BLaER1 (cell line): ENCODE results near the gene DOCK2.

Source experiments
- H3K27ac ChIP-seq: shearing (Covaris generic); formaldehyde crosslinking; 2 replicates; pipeline ENCODE4 v1.8.1; 2022
- H3K27me3 ChIP-seq: shearing (Covaris generic); formaldehyde crosslinking; 2 replicates; pipeline ENCODE4 v1.8.1; 2022
- H3K36me3 ChIP-seq: shearing (Covaris generic); formaldehyde crosslinking; 2 replicates; pipeline ENCODE4 v1.8.1; 2022
- H3K4me1 ChIP-seq: shearing (Covaris generic); formaldehyde crosslinking; 2 replicates; pipeline ENCODE4 v1.8.1; 2022
- H3K4me2 ChIP-seq: shearing (Covaris generic); formaldehyde crosslinking; 2 replicates; pipeline ENCODE4 v1.8.1; 2022
- H3K4me3 ChIP-seq: shearing (Covaris generic); formaldehyde crosslinking; 2 replicates; pipeline ENCODE4 v1.8.1; 2022
- H3K9ac ChIP-seq: shearing (Covaris generic); formaldehyde crosslinking; 2 replicates; pipeline ENCODE4 v1.8.1; 2022
- H3K9me3 ChIP-seq: shearing (Covaris generic); formaldehyde crosslinking; 2 replicates; pipeline ENCODE4 v1.8.1; 2022
- H4K20me1 ChIP-seq: shearing (Covaris generic); formaldehyde crosslinking; 2 replicates; pipeline ENCODE4 v1.8.1; 2022
- Cebpa-rat ChIP-seq: shearing (Covaris generic); IDR thresholded peaks from 2 replicates; pipeline ENCODE4 v1.8.1; 2022

The DOCK2 gene

GRCh38 chr5:170053896-170054295 is 416.8 kb downstream of the DOCK2 start:
- H3K36me3 ChIP-seq = peaks cover 97% of the 10 kb centered on the region
- H3K4me1 ChIP-seq = no peaks in the 10 kb centered on the region
- no peaks in the 10 kb centered on the region for H3K27me3 ChIP-seq
- no peaks in the 10 kb centered on the region for H4K20me1 ChIP-seq
- H3K4me3 ChIP-seq = no peak overlapping the region
- H3K9me3 ChIP-seq = no peaks in the 10 kb centered on the region
- no peak overlapping the region for H3K4me2 ChIP-seq
- TF ChIP-seq Cebpa-rat = no peak
- no peak overlapping the region for H3K9ac ChIP-seq
- no peak overlapping the region for H3K27ac ChIP-seq

- no peak overlapping the region for H3K4me2 ChIP-seq
- peaks cover 80% of the 10 kb centered on the region for H3K36me3 ChIP-seq
- H4K20me1 ChIP-seq = no peaks in the 10 kb centered on the region
- no peaks in the 10 kb centered on the region for H3K27me3 ChIP-seq
- no peak overlapping the region for H3K9ac ChIP-seq
- H3K4me1 ChIP-seq = no peaks in the 10 kb centered on the region
- no peak overlapping the region for H3K27ac ChIP-seq
- TF ChIP-seq Cebpa-rat = no peak
- H3K9me3 ChIP-seq = no peaks in the 10 kb centered on the region
- H3K4me3 ChIP-seq = no peak overlapping the region
Observed at GRCh38 chr5:170055606-170056005, 418.5 kb downstream of the DOCK2 start.

DNA sequence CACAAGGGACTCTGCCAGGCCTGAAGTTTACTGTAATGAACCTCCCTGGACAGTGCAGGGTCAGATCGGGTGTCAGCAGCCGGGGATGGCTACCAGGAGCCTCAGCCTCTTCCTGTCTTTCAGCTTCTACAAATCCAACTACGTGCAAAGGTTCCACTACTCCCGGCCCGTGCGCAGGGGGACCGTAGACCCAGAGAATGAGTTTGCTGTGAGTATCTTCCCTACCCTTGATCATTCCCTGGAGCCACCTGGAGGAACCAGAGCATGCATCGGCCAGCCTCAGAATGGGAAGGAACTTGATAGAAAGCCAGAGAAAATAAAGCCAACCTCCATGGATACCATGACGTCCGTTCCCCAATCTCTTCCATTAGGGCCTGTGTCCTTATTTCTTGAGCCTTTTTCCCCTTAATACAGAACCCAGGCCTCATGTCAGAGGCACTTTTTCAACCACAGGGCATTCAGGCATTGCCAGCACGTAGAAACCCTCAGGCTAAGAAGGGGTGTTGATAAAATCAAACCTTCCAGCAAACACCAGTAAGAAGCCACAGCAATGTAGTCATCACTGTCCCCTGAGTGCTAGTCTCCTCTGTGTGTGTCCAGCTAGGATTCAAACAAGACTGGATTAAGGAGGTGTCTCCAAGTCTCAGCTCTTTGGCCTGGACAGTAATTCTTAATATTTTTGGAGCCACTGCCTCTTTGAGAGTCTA is 419.6 kb downstream of the DOCK2 start:
- H4K20me1 ChIP-seq = no peaks in the 10 kb centered on the region
- H3K4me2 ChIP-seq = no peak overlapping the region
- H3K4me1 ChIP-seq = no peaks in the 10 kb centered on the region
- H3K27me3 ChIP-seq = no peaks in the 10 kb centered on the region
- no peak overlapping the region for H3K4me3 ChIP-seq
- H3K9ac ChIP-seq = no peak overlapping the region
- TF ChIP-seq Cebpa-rat = no peak
- no peaks in the 10 kb centered on the region for H3K9me3 ChIP-seq
- peaks cover 69% of the 10 kb centered on the region for H3K36me3 ChIP-seq
- no peak overlapping the region for H3K27ac ChIP-seq

GRCh38 chr5:170057311-170057710 is 420.2 kb downstream of the DOCK2 start:
- no peaks in the 10 kb centered on the region for H4K20me1 ChIP-seq
- peaks cover 66% of the 10 kb centered on the region for H3K36me3 ChIP-seq
- no peaks in the 10 kb centered on the region for H3K27me3 ChIP-seq
- H3K9me3 ChIP-seq = no peaks in the 10 kb centered on the region
- H3K4me3 ChIP-seq = no peak overlapping the region
- H3K9ac ChIP-seq = no peak overlapping the region
- TF ChIP-seq Cebpa-rat = no peak
- H3K27ac ChIP-seq = no peak overlapping the region
- H3K4me1 ChIP-seq = no peaks in the 10 kb centered on the region
- no peak overlapping the region for H3K4me2 ChIP-seq

GRCh38 chr5:170059221-170059620 is 422.1 kb downstream of the DOCK2 start:
- Histone ChIP-seq H4K20me1 (no peaks in the 10 kb centered on the region), H3K27me3 (no peaks in the 10 kb centered on the region)
- TF ChIP-seq Cebpa-rat = no peak

DNA sequence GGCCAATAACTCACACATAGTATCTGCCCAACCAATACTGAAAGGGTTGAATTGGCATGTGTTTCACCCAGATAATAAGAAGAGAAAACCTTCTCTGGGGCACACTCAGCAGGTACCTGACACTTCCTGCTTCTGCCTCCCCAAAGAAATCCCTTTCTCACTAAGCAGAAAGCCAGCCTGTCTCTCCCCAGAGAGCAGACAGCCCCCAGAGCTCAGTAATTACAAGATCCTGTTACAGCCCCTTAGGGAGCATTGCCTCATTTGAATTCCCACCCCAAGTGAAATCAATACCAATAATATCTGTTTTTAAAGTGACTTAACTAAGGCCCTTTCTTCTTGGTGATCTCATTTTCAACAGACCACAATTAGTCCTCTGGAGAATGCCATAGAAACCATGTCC is 430.1 kb downstream of the DOCK2 start:
- H3K9me3 ChIP-seq = peaks cover 14% of the 10 kb centered on the region; the same call in 1 of the 2 replicates
- no peaks in the 10 kb centered on the region for H3K27me3 ChIP-seq
- H3K36me3 ChIP-seq = peaks cover 66% of the 10 kb centered on the region
- no peak overlapping the region for H3K4me2 ChIP-seq
- TF ChIP-seq Cebpa-rat = no peak
- H3K27ac ChIP-seq = no peak overlapping the region
- no peak overlapping the region for H3K9ac ChIP-seq
- H3K4me1 ChIP-seq = peaks cover 5% of the 10 kb centered on the region
- no peaks in the 10 kb centered on the region for H4K20me1 ChIP-seq
- no peak overlapping the region for H3K4me3 ChIP-seq

More at GRCh38 chr5:170059221-170059620, 422.1 kb downstream of the DOCK2 start:
- peaks cover 66% of the 10 kb centered on the region for H3K36me3 ChIP-seq
- H3K4me1 ChIP-seq = no peaks in the 10 kb centered on the region
- no peak overlapping the region for H3K4me2 ChIP-seq
- H3K27ac ChIP-seq = no peak overlapping the region
- peaks cover 9% of the 10 kb centered on the region; the same call in 1 of the 2 replicates for H3K9me3 ChIP-seq
- H3K9ac ChIP-seq = no peak overlapping the region
- H3K4me3 ChIP-seq = no peak overlapping the region

DNA sequence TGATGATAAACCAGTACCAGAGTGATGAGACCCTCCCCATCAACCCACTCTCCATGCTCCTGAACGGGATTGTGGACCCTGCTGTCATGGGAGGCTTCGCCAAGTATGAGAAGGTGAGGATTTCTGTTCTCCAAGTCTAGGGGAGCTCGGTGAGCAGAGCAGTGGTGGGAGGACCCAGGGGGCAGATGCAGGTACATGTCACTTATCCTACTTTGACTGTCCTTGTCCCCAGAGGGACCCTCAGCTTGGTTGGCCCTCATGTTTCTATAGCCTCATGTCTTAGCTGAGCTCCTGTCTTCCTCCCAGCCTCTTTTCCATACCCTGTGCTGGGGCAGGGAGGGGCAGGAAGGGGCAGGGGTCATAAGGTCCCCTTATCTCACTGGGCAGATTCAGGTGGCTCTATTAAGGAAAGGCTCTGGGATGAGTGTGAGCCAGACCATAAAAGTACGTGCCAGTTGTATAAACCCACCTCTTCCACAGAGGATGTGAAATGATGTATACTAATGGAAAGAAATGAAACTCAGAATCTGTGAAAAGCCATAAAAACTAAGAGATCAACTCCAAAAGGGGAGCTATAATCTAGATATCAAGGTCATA is 430.6 kb downstream of the DOCK2 start:
- peaks cover 60% of the 10 kb centered on the region for H3K36me3 ChIP-seq
- no peaks in the 10 kb centered on the region for H3K27me3 ChIP-seq
- H3K9me3 ChIP-seq = peaks cover 14% of the 10 kb centered on the region; the same call in 1 of the 2 replicates
- H3K4me1 ChIP-seq = peaks cover 5% of the 10 kb centered on the region
- no peak overlapping the region for H3K9ac ChIP-seq
- H3K4me3 ChIP-seq = no peak overlapping the region
- TF ChIP-seq Cebpa-rat = no peak
- H3K27ac ChIP-seq = no peak overlapping the region
- no peaks in the 10 kb centered on the region for H4K20me1 ChIP-seq
- H3K4me2 ChIP-seq = no peak overlapping the region

GRCh38 chr5:170069512-170069911 is 432.4 kb downstream of the DOCK2 start:
- Histone ChIP-seq H3K4me2 (no peak overlapping the region), H3K36me3 (peaks cover 47% of the 10 kb centered on the region), H3K9me3 (peaks cover 4% of the 10 kb centered on the region; the same call in 1 of the 2 replicates), H3K27me3 (no peaks in the 10 kb centered on the region), H3K27ac (no peak overlapping the region), H4K20me1 (no peaks in the 10 kb centered on the region), H3K4me3 (no peak overlapping the region), H3K9ac (no peak overlapping the region), H3K4me1 (peaks cover 5% of the 10 kb centered on the region)
- no peak for TF ChIP-seq Cebpa-rat

DNA sequence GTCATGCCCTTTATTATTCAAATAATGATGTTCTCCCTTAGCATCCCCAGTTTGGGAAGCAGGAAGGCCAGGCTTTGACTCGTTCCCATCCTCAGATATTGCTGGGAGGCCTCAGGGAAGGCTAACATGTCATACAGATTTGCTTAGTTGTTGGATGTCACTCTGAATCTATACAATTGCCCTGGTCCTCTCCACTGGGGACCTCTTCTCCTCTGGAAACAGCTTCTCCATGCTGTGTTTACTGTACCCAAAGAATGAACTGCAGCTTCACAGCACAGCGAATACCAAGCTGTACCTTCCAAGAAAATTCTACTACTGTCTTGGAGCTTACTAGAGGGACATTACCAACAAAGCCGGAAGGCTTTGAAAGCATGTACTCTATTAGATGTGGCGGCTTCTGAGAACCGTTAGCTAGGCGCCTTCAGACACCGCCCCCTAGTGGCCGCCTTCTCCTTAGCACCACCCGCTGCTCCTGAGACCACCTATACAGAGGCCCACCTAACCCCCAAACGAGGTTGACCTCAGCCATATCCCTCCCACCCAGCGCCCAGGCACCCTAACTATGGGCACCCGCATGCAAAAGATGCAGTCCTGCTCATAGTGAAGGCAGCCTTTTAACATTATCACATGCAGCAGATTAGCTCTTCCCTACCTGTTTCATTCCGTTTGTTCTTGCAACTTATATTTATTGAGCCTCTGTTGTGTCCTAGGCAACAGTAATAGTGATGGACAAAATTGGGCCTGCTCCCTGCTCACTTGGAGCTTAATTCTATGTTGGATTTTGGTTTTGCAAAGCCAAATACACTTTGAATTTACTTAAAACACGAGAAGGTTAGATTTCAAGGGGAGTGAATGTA is 433.7 kb downstream of the DOCK2 start:
- no peak overlapping the region for H3K9ac ChIP-seq
- peaks cover 4% of the 10 kb centered on the region; the same call in 1 of the 2 replicates for H3K9me3 ChIP-seq
- H3K4me3 ChIP-seq = no peak overlapping the region
- H3K27me3 ChIP-seq = no peaks in the 10 kb centered on the region
- TF ChIP-seq Cebpa-rat = no peak
- peaks cover 5% of the 10 kb centered on the region for H3K4me1 ChIP-seq
- no peaks in the 10 kb centered on the region for H4K20me1 ChIP-seq
- H3K27ac ChIP-seq = no peak overlapping the region
- no peak overlapping the region for H3K4me2 ChIP-seq
- H3K36me3 ChIP-seq = peaks cover 60% of the 10 kb centered on the region

DNA sequence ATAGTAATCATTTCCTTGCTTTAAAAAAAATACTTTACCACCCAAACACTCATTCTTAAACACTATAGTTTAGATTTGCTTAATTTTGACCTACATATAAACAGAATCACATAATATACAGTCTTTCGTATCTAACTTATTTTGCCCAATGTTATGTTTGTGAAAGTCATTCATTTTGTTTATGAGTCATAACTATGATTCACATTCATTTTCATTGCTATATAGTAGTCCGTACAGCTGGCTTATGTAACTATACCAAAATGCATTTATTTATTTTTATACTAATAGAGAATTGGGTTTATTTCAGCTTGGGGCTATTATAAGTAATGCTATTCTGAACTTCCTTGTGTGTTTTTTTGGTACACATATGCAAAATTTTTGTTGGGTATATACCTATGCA is 434.7 kb downstream of the DOCK2 start:
- H3K4me1 ChIP-seq = peaks cover 5% of the 10 kb centered on the region
- H4K20me1 ChIP-seq = no peaks in the 10 kb centered on the region
- H3K9me3 ChIP-seq = peaks cover 4% of the 10 kb centered on the region; the same call in 1 of the 2 replicates
- no peak overlapping the region for H3K4me3 ChIP-seq
- TF ChIP-seq Cebpa-rat = no peak
- H3K9ac ChIP-seq = no peak overlapping the region
- no peak overlapping the region for H3K27ac ChIP-seq
- no peak overlapping the region for H3K4me2 ChIP-seq
- no peaks in the 10 kb centered on the region for H3K27me3 ChIP-seq
- H3K36me3 ChIP-seq = peaks cover 68% of the 10 kb centered on the region
